Stimulated activated CD8-positive, alpha-beta memory T cell treated with anti-CD3 and anti-CD28 coated beads, Interleukin-7, amount 100 ng/mL, for 24 hours (primary cell): ENCODE data around the gene CUL2.
"Not testable (repeated sequence)": the region's sequence is repeated elsewhere in the genome, so short reads cannot be mapped to it uniquely, and the experiment has no call there.

Source experiments
- DNase-seq: peaks from one replicate; pipeline ENCODE4 v3.0.0-alpha.2; 2020; ENCODE audit warnings: low read depth

The CUL2 gene

DNA sequence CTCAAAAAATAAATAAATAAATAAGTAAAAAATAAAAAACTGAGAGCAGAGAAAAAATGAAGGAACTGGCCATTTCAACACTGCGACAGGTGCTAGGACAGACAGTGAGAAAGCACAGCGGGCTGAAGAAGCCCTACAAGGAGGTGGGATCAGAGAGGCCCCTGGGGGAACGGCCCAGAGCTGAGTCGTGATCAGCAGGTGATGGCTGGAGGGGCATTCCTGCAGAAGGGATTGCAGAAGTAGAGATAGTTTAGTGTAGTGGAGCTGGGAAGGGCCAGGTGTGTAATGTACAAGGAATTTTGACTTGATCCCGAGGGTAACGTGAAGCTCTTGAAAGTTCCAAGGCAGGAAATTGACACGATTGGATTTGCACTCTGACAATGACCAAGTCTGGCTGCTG is 112.1 kb downstream of the CUL2 start:
- DNase-seq: no peak

DNA sequence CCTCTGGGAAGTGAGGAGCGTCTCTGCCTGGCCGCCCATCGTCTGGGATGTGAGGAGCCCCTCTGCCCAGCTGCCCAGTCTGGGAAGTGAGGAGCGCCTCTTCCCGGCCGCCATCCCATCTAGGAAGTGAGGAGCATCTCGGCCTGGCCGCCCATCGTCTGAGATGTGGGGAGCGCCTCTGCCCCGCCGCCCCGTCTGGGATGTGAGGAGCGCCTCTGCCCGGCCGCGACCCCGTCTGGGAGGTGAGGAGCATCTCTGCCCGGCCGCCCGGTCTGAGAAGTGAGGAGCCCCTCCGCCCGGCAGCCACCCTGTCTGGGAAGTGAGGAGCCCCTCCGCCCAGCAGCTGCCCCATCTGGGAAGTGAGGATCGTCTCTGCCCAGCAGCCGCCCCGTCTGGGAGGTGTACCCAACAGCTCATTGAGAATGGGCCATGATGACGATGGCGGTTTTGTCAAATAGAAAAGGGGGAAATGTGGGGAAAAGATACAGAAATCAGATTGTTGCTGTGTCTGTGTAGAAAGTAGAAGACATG is 113.7 kb downstream of the CUL2 start:
- DNase-seq: not testable (repeated sequence)

DNA sequence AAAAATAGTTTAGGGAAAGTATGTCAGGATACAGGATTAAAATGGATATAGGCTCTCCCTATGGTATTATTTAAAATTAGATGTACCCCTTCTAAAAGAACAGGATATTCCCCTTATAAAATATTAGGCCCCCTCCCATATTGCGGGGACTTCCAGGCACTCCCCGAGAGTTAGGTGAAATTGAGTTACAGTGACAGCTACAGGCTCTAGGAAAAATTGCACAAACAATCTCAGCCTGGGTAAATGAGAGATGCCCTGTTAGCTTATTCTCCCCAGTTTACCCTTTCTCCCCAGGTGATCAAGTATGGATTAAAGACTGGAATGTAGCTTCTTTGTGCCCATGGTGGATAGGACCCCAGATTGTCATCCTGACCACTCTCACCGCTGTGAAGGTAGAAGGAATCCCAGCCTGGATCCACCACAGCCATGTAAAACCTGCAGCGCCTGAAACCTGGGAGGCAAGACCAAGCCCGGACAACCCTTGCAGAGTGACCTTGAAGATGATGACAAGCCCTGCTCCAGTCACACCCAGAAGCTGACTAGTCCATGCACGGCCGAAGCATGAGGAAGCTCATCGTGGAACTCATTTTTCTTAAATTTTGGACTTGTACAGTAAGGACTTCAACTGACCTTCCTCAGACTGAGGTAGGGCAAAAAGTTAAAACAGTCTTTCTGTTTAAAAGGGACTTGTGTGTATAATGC is 115.6 kb downstream of the CUL2 start:
- not testable (repeated sequence) for DNase-seq

DNA sequence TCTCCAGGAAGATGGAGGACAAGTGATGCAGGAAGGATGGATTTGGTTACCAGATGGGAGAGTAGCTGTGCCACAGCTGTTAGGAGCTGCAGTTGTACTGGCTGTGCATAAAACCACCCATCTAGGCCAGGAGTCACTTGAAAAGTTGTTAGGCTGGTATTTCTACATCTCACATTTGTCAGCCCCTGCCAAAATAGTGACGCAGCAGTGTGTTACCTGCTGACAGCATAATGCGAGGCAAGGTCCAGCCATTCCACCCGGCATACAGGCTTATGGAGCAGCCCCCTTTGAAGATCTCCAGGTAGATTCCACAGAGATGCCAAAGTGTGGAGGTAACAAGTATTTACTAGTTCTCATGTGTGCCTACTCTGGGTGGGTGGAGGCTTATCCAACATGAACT is 116.4 kb downstream of the CUL2 start:
- not testable (repeated sequence) for DNase-seq

DNA sequence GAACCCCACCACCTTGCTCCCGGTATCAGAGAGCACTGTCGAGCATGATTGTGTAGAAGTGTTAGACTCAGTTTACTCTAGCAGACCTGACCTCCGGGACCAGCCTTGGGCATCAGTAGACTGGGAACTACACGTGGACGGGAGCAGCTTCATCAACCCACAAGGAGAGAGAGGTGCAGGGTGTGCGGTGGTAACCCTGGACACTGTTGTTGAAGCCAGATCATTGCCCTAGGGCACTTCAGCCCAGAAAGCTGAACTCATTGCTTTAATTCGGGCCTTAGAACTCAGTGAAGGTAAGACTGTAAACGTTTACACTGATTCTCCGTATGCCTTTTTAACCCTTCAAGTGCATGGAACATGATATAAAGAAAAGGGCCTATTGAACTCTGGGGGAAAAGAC is 117.0 kb downstream of the CUL2 start:
- DNase-seq: not testable (repeated sequence)

DNA sequence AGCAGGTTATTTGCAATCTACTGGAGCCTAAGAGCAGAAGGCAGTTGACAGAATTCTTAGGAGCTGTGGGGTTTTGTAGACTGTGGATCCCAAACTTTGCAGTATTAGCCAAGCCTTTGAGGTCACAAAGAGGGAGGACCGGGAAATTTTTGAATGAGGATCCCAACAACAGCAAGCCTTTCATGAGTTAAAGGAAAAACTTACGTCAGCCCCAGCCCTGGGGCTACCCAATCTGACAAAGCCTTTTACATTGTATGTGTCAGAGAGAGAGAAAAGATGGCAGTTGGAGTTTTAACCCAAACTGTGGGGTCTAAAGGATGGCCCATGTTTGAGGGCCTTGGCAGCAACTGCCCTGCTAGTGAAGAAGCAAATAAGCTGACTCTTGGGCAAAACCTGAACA is 117.5 kb downstream of the CUL2 start:
- not testable (repeated sequence) for DNase-seq

DNA sequence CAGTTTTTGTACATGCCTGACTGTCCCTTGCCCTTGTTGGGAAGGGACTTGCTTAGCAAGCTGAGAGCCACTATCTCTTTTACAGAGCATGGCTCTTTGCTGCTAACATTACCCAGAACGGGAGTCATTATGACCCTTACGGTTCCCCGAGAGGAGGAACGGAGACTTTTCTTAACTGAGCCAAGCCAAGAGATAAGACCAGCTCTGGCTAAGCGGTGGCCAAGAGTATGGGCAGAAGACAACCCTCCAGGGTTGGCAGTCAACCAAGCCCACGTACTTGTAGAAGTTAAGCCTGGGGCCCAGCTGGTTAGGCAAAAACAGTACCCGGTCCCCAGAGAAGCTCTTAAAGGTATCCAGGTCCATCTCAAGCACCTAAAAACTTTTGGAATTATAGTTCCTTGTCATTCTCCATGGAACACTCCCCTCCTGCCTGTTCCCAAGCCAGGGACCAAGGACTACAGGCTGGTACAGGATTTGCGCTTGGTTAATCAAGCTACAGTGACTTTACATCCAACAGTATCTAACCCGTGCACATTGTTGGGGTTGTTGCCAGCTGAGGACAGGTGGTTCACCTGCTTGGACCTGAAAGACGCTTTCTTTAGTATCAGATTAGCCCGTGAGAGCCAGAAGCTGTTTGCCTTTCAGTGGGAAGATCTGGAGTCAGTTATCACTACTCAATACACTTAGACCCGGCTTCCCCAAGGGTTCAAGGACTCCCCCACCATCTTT is 118.4 kb downstream of the CUL2 start:
- DNase-seq: not testable (repeated sequence)

DNA sequence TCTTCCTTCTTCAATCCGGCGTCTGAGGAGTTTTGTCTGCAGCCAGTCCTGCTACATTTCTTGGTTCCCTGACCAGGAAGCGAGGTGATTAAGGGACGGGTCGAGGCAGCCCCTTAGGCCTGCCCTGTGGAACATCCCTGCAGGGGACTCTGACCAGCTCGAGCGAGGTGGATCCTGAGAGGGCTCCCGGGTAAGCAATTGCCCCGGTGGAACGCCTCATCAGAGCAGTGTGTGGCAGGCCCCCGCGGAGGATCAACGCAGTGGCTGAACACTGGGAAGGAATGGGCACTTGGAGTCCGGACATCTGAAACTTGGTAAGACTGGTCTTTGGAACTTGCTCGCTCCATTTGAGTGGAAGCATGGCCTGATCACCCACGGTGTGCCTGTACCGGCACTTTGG is 121.0 kb downstream of the CUL2 start:
- DNase-seq: no peak

DNA sequence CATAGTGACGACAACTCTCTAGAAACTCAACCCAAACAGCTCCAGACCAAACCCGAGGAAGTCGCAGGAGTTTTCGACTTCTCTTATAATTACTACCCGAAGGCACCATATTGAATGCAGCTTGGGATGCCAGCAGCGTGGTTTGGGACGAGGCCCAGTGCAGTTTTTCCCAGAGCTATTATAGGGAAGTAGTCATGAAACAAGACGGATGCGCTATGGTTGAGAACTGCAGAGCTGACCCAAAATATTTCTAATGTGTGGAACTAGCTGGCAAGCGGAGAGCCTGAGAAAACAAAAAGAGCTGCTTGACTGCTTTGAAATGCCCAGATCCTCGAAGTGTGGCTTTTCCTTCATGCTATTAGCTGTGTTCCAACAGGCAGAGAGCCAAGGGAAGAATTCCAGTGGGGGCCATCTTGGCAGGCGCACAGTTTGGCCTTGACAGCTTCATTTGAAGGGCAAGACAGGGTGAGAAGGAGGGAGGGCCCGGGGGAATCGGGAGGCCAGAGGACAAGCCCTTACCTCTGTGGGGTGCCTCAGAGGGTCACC is 122.7 kb downstream of the CUL2 start:
- no peak for DNase-seq

DNA sequence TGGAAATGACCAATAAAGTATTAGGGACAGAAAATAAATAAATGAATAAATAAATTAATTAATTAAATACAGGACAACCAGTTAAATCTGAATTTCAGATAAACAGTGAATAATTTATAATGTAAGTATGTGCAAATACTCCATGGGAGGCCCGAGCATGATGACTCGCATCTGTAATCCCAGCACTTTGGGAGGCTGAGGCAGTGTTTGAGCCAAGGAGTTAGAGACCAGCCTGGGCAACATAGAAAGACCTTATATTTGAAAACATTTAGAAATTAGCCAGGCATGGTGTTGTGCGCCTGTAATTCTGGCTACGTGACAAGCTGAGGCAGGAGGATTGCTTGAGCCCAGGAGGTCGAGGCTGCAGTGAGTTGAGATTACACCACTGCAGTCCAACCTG is 123.7 kb downstream of the CUL2 start:
- DNase-seq: no peak

DNA sequence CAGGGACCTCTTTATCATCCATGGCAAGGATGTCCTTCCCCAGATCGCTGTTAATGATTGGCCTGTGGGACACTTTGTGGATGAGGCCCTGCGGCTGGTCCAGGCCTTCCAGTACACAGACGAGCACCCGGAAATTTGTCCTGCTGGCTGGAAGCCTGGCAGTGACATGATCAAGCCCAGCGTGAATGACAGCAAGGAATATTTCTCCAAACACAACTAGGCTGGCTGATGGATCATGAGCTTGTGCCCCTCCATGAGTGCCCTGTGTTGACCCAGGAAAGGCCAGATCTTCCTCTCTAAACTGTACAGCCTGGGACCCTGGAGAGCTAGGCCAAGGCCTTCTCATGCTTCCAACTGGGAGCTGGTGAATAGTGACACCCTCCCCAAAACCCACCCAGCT is 124.1 kb downstream of the CUL2 start:
- DNase-seq: no peak

DNA sequence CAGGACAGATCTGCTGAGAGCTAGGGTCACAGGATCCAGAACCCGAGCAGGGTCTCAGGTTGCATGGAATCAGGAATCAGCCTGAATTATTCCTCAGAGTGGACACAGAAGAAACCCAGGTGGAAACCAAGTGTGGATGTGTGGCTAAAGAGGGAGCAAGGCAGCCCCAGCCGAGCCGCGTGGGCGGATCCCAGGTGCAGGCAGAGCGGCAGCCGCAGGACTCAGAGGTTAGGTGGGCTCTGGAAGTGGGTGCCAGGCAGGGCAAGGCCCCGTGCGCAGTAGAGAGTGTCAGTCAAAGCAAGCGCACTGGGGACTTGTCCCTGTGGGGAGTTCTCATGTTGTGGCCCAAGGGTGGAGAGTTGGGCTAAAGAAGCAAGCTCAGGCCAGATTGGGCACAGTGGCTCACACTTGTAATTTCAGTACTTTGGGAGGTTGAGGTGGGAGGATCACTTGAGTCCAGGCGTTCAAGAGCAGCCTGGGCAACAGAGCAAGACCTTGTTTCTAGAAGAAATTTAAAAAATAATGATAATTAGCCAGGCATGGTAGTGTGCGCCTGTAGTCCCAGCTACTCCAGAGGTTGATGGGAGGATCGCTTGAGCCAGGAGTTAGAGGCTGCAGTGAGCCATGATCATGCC is 125.9 kb downstream of the CUL2 start:
- DNase-seq: no peak

DNA sequence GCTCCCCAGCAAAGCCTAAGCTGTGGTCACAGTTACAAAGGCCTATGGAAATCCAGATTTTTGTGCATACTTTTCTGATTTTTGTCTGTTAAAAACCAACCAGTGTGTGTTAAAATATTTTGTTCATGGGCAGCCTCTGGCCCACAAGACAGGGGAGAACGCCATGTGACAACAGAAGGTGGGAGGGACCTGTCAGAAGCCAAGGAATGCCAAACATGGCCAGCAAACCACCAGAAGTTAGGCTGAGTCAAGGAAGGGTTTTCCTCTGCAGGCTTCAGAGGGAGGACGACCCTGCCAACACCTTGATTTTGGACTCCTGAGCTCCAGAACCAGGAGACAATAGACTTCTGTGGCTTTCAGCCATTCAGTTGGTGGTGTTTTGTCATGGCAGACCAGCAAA is 127.3 kb downstream of the CUL2 start:
- DNase-seq: no peak

DNA sequence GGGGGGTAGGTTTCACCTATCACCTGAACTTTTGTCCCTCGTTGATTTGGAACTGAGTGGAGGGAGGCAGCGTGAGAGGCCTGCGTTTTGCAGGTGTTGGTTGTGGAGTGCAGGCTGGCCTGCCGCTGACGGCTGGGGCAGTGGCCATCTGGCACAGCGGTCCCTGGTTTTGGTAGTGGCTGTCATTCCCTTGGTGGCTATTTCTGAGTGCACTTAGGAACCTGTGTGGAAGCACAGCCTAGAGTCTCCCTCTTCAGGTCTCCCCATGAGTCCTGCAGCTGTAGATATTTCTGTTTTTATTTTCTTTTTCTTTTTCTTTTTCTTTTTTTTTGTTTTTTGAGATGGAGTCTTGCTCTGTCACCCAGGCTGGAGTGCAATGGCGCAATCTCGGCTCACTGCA is 129.2 kb downstream of the CUL2 start:
- DNase-seq: no peak

DNA sequence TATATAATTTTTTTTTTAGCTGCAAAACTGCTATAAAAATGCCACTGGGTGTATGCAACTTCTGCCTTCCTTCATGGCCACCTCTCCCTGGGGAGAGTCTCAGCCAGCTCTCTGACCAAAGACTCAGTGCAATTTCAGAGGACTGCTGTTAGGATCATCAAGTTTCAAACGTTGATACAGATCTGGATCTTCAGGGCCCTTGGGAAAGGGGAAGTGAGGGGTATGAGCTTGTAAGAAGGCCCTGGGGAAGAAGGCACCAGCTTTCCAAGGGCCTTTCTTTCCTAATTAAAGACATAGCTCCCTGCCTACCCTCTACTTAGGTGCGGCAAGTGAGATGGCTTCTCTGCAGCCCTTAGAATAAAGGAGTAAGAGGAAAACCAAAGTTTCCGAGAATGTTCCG is 130.4 kb downstream of the CUL2 start:
- no peak for DNase-seq

DNA sequence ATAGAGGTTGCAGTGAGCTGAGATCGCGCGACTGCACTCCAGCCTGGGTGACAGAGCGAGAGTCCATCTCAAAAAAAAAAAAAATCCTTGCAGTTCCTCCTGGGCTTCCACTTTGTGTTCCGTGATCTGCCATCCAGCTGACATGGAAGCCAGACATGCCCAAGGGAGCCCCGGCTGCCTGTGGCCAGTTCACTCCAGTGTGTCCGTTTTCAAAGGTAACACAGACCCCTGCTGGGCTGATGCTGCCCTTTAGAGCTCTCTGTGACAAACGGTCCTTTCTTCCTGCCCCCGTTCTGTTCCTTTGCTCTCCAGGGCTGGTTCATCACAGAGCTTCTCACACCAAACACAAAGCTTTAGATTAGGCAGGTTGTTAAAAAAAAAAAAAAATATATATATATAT is 130.8 kb downstream of the CUL2 start:
- DNase-seq: no peak
